GM13977 (cell line): ENCODE results near the gene AIF1L.

Experiments
- DNase-seq: peaks from one replicate; pipeline ENCODE4 v3.0.0; 2012; ENCODE audit warnings: low spot score
- CTCF ChIP-seq: IDR thresholded peaks from 2 replicates; pipeline ENCODE4 v1.5.1; 2012; ENCODE audit warnings: mild to moderate bottlenecking, control low read depth; ENCODE audit not compliant: insufficient read depth; ENCODE audit errors: extremely low read depth, missing control alignments
- in situ Hi-C: fragments of 300-500 bp; cut with MboI; formaldehyde crosslinking; loops from one replicate; pipeline ENCODE4 v1.12.0; 2022; ENCODE audit warnings: low sequenced_read_pairs, low pct_unique_long_range_greater_than_20kb, mixed read lengths, inconsistent platforms; ENCODE audit not compliant: unreplicated experiment

AIF1L gene

GRCh38 chr9:131140112-131140511 lies 43.8 kb downstream of the AIF1L start:
- in situ Hi-C loops = no loop called here

DNA sequence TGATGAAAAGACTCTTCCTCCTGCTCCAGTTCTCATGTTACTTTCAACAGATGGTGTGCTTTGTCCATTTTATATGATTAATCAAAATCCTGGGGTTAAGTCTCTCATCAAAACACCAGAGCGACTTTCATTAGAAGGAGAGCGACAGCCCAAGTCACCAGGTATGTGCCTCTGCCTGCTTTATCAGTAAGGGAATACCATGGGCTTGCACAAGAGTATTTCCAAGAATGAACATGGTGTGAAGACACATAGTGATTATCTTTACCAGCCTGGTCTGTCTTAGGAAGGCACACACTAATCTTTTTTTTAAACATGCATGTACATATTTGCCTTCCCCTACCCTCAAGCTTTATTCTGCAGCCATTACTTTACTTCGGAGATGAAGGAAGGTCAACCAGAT lies 44.2 kb downstream of the AIF1L start:
- DNase-seq = no peak
- TF ChIP-seq CTCF = no peak
- in situ Hi-C loops = no loop called here

More at GRCh38 chr9:131140112-131140511, 43.8 kb downstream of the AIF1L start:
- TF ChIP-seq CTCF = no peak
- no peak for DNase-seq

DNA sequence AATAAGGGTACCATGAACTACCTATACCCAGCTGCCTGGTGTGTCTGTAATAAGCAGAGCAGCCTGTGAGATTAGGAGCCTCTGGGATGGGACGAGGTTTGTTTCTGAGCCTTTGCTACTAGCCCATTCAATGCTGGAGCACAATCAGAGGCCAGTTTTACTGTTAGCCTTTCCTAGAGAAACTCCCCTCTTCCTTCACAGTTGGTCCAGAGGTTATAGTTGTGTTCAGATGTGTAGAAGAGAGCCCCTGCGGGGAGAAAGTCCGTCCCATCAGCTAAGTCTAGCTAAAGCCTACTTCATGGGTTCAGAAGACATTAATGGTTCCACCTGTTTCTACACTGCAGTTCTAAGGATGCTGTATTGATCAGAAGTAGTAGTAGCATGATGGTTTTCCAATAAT lies 45.8 kb downstream of the AIF1L start:
- in situ Hi-C loops = no loop called here
- DNase-seq = no peak
- TF ChIP-seq CTCF = no peak

DNA sequence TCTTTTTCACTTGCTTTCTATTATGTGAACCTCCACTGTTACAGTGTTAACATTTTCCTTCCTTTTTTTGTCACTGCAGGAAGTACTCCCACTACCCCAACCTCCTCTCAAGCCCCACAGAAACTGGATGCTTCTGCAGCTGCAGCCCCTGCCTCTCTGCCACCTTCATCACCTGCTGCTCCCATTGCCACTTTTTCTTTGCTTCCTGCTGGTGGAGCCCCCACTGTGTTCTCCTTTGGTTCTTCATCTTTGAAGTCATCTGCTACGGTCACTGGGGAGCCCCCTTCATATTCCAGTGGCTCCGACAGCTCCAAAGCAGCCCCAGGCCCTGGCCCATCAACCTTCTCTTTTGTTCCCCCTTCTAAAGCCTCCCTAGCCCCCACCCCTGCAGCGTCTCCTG lies 47.9 kb downstream of the AIF1L start:
- no peak for TF ChIP-seq CTCF
- DNase-seq = no peak
- in situ Hi-C loops = no loop called here

DNA sequence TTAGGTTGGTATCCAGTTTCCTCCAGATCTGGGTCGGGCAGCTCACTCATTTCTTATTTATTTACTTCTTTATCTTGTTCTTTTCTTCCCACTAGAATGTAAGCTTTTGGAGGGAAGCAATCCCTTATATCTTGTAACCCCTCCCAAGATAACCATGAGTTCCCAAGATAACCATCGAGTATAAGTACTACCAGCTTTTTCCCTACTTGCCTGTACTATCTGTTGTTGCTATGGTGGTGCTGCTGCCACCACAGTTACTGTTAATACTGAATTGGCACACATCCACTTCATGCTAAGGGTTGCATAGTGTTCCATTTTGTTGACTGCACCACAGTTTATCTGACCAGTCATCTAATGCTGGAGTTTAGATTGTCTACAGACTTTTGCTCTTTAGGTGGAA lies 48.9 kb downstream of the AIF1L start:
- no peak for TF ChIP-seq CTCF
- in situ Hi-C loops = no loop called here
- DNase-seq = no peak

DNA sequence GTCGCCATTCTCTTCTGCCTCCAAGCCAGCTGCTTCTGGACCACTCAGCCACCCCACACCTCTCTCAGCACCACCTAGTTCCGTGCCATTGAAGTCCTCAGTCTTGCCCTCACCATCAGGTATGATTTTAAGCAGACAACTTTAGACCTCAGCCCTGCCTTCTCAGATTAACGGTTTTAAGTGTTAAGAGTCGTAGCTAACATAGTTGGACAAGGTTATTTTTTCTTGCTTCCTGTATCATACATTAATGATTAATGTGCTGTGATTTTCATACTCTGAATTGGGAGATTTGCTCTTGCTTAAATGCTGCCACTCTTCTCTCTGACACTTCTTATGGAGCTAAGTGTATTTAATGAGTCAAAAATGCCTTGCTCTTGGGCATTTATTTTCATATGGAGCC lies 49.9 kb downstream of the AIF1L start:
- in situ Hi-C loops = no loop called here
- TF ChIP-seq CTCF = no peak

DNA sequence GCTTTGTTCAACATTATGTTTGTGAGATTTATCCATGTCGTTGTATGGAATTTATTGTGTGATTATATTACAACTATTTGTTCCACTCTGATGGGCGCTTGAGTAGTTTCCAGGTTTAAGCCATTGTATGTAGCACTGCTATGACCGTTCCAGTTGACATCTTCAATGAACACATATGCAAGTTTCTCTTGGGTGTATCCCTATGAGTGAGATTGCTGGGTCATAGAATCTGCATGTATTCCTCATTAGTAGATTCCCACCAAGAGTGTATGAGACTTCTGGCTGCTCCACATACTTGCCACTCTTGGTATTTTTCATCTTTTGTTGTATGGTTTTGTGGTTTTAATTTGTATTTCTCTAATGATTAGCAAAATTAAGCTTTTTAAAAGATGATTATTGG lies 51.9 kb downstream of the AIF1L start:
- no peak for TF ChIP-seq CTCF
- no peak for DNase-seq
- in situ Hi-C loops = no loop called here

More for the DNA sequence above, 49.9 kb downstream of the AIF1L start:
- no peak for DNase-seq
